Neural progenitor cell (in vitro differentiated cells): Measurements from ENCODE around the gene USP34. TPM values are rescaled to one million over a fixed set of nuclear protein-coding genes. Genes with fewer than 3 reads are reported as not detected.

Experiments used
- DNase-seq: peaks from one replicate; pipeline ENCODE4 v3.0.0-alpha.2; 2016; ENCODE audit warnings: low spot score
- H2AFZ ChIP-seq: fragments of 200-600 bp; sonication (generic); replicated peaks from 2 replicates; pipeline ENCODE4 v1.6.1; 2016; ENCODE audit warnings: antibody characterized with exemption
- H3F3A ChIP-seq: fragments of 200-600 bp; sonication (generic); 2 replicates; pipeline ENCODE4 v1.6.1; 2016; ENCODE audit warnings: antibody characterized with exemption, low read depth
- H3K27ac ChIP-seq: fragments of 200-600 bp; sonication (generic); 2 replicates; pipeline ENCODE4 v1.5.1; 2016; ENCODE audit warnings: mild to moderate bottlenecking
- H3K27me3 ChIP-seq: fragments of 200-600 bp; sonication (generic); 2 replicates; pipeline ENCODE4 v1.6.1; 2016; ENCODE audit warnings: mild to moderate bottlenecking, moderate library complexity
- H3K36me3 ChIP-seq: fragments of 200-600 bp; sonication (generic); 2 replicates; pipeline ENCODE4 v1.5.1; 2016
- H3K4me1 ChIP-seq: fragments of 200-600 bp; sonication (generic); 2 replicates; pipeline ENCODE4 v1.6.1; 2016; ENCODE audit warnings: mixed run types
- H3K4me2 ChIP-seq: fragments of 200-600 bp; sonication (generic); 2 replicates; pipeline ENCODE4 v1.6.1; 2016
- H3K4me3 ChIP-seq: fragments of 200-600 bp; sonication (generic); 2 replicates; pipeline ENCODE4 v1.5.1; 2016
- H3K79me2 ChIP-seq: fragments of 200-600 bp; sonication (generic); 2 replicates; pipeline ENCODE4 v1.6.1; 2016; ENCODE audit warnings: low read depth
- H3K9ac ChIP-seq: fragments of 200-600 bp; sonication (generic); 2 replicates; pipeline ENCODE4 v1.6.1; 2016
- H3K9me3 ChIP-seq: fragments of 200-600 bp; sonication (generic); 2 replicates; pipeline ENCODE4 v1.5.1; 2016; ENCODE audit warnings: low read depth
- H4K20me1 ChIP-seq: fragments of 200-600 bp; sonication (generic); 2 replicates; pipeline ENCODE4 v1.6.1; 2016; ENCODE audit warnings: low read depth
- H3K27ac Mint-ChIP-seq: 3 replicates; pipeline ENCODE4 v1.8.0; 2021; ENCODE audit warnings: mixed read lengths
- H3K27me3 Mint-ChIP-seq: 2 replicates; pipeline ENCODE4 v1.8.0; 2022; ENCODE audit warnings: low read depth, mild to moderate bottlenecking, inconsistent platforms, moderate library complexity, mixed read lengths; ENCODE audit not compliant: insufficient read depth
- H3K36me3 Mint-ChIP-seq: 3 replicates; pipeline ENCODE4 v1.8.0; 2021; ENCODE audit warnings: mixed read lengths
- H3K4me1 Mint-ChIP-seq: 3 replicates; pipeline ENCODE4 v1.8.0; 2021; ENCODE audit warnings: mixed read lengths
- H3K4me3 Mint-ChIP-seq: 3 replicates; pipeline ENCODE4 v1.8.0; 2021; ENCODE audit warnings: mild to moderate bottlenecking, moderate library complexity, mixed read lengths
- H3K9me3 Mint-ChIP-seq: 3 replicates; pipeline ENCODE4 v1.8.0; 2020; ENCODE audit warnings: mixed read lengths
- CTCF ChIP-seq: fragments of 200-600 bp; sonication (generic); IDR thresholded peaks from 2 replicates; pipeline ENCODE4 v1.5.1; 2017; ENCODE audit warnings: antibody characterized with exemption, mild to moderate bottlenecking
- EZH2 ChIP-seq: fragments of 200-600 bp; sonication (generic); IDR thresholded peaks from 2 replicates; pipeline ENCODE4 v1.6.1; 2017; ENCODE audit warnings: antibody characterized with exemption, mild to moderate bottlenecking, moderate library complexity
- EZH2phosphoT487 ChIP-seq: fragments of 200-600 bp; sonication (generic); IDR thresholded peaks from 2 replicates; pipeline ENCODE4 v1.6.1; 2017; ENCODE audit warnings: antibody characterized with exemption
- total RNA-seq: library from RNA; depleted of rRNA; stranded (reverse); fragments of >200 nt; gene quantifications from 2 replicates; pipeline ENCODE4 v1.2.3, GENCODE V29; 2015; ENCODE audit warnings: low replicate concordance

USP34 gene
- total RNA-seq, 1 donor from 2014 or later, result 162 TPM

GRCh38 chr2:61295981-61296380 is 174.9 kb downstream of the USP34 start:
- no peaks in the 10 kb centered on the region for H3K27me3 ChIP-seq
- no peak overlapping the region for H3K27ac ChIP-seq
- DNase-seq, result no peak
- Mint-ChIP-seq H3K27ac (no peak overlapping the region), H3K9me3 (no peaks in the 10 kb centered on the region), H3K36me3 (peaks cover 23% of the 10 kb centered on the region), H3K27me3 (no peaks in the 10 kb centered on the region), H3K4me1 (no peaks in the 10 kb centered on the region), H3K4me3 (no peak overlapping the region)
- no peaks in the 10 kb centered on the region for H3K4me1 ChIP-seq
- H3K9ac ChIP-seq, result no peak overlapping the region
- no peaks in the 10 kb centered on the region for H4K20me1 ChIP-seq
- H3F3A ChIP-seq, result no peaks in the 10 kb centered on the region
- H3K9me3 ChIP-seq, result no peaks in the 10 kb centered on the region
- no peak overlapping the region for H3K4me2 ChIP-seq
- no peak overlapping the region for H2AFZ ChIP-seq
- H3K4me3 ChIP-seq, result no peak overlapping the region
- no peak for TF ChIP-seq EZH2
- TF ChIP-seq EZH2phosphoT487, result no peak
- TF ChIP-seq CTCF, result no peak
- peaks cover 17% of the 10 kb centered on the region for H3K36me3 ChIP-seq
- no peaks in the 10 kb centered on the region for H3K79me2 ChIP-seq

GRCh38 chr2:61291851-61292575 is 178.9 kb downstream of the USP34 start:
- H3K27me3 Mint-ChIP-seq, result no peaks in the 10 kb centered on the region
- Histone ChIP-seq H3K4me2 (no peak overlapping the region), H3K9me3 (no peaks in the 10 kb centered on the region), H3K79me2 (no peaks in the 10 kb centered on the region), H4K20me1 (no peaks in the 10 kb centered on the region), H3K27me3 (no peaks in the 10 kb centered on the region), H3F3A (no peaks in the 10 kb centered on the region), H3K36me3 (peaks cover 17% of the 10 kb centered on the region), H3K4me1 (no peaks in the 10 kb centered on the region), H3K4me3 (no peak overlapping the region), H3K27ac (no peak overlapping the region), H3K9ac (no peak overlapping the region), H2AFZ (no peak overlapping the region)
- DNase-seq, result no peak
- H3K4me3 Mint-ChIP-seq, result no peak overlapping the region
- no peaks in the 10 kb centered on the region for H3K9me3 Mint-ChIP-seq
- no peak overlapping the region for H3K27ac Mint-ChIP-seq
- peaks cover 25% of the 10 kb centered on the region for H3K36me3 Mint-ChIP-seq
- H3K4me1 Mint-ChIP-seq, result no peaks in the 10 kb centered on the region
- TF ChIP-seq EZH2phosphoT487 (no peak), CTCF (no peak), EZH2 (no peak)

- Histone ChIP-seq H3K9me3 (no peaks in the 10 kb centered on the region), H3K9ac (no peak overlapping the region)
- no peak for TF ChIP-seq CTCF
- no peak for TF ChIP-seq EZH2
These were observed 182.6 kb downstream of the USP34 start for GRCh38 chr2:61288070-61288841.

More at GRCh38 chr2:61288070-61288841, 182.6 kb downstream of the USP34 start:
- H3K4me1 Mint-ChIP-seq, result no peaks in the 10 kb centered on the region
- H3K79me2 ChIP-seq, result no peaks in the 10 kb centered on the region
- H3K9me3 Mint-ChIP-seq, result no peaks in the 10 kb centered on the region
- no peak overlapping the region for H2AFZ ChIP-seq
- no peak for DNase-seq
- no peak overlapping the region for H3K4me3 ChIP-seq
- H3K4me2 ChIP-seq, result no peak overlapping the region
- H3K27me3 ChIP-seq, result no peaks in the 10 kb centered on the region
- H4K20me1 ChIP-seq, result no peaks in the 10 kb centered on the region
- no peaks in the 10 kb centered on the region for H3F3A ChIP-seq
- peaks cover 6% of the 10 kb centered on the region for H3K36me3 ChIP-seq
- H3K36me3 Mint-ChIP-seq, result peaks cover 13% of the 10 kb centered on the region
- H3K4me1 ChIP-seq, result no peaks in the 10 kb centered on the region
- H3K27me3 Mint-ChIP-seq, result no peaks in the 10 kb centered on the region
- H3K4me3 Mint-ChIP-seq, result no peak overlapping the region
- no peak overlapping the region for H3K27ac Mint-ChIP-seq
- H3K27ac ChIP-seq, result no peak overlapping the region
